K562 (cell line): ENCODE data around the gene PRMT5. TPM values are rescaled to one million over a fixed set of nuclear protein-coding genes. Genes with fewer than 3 reads are reported as not detected.

Experiments used
- ARID2 ChIP-seq: fragments of 450-650 bp; IDR thresholded peaks from 2 replicates; pipeline ENCODE4 v1.6.1; 2017; ENCODE audit warnings: antibody characterized with exemption, mild to moderate bottlenecking
- CBFA2T2 ChIP-seq: fragments of 450-650 bp; conservative IDR thresholded peaks from 2 replicates; pipeline ENCODE4 v1.6.1; 2017; ENCODE audit warnings: mild to moderate bottlenecking
- CREM ChIP-seq: IDR thresholded peaks from 2 replicates; pipeline ENCODE4 v1.6.1; 2014; ENCODE audit warnings: antibody characterized with exemption, low read depth
- CTBP1 ChIP-seq: fragments of 450-650 bp; IDR thresholded peaks from 2 replicates; pipeline ENCODE4 v1.6.1; 2016; ENCODE audit warnings: borderline replicate concordance
- DACH1 ChIP-seq: fragments of 450-650 bp; IDR thresholded peaks from 2 replicates; pipeline ENCODE4 v1.6.1; 2018; ENCODE audit not compliant: partially characterized antibody
- FUS ChIP-seq: fragments of 200-400 bp; formaldehyde crosslinking; optimal IDR thresholded peaks from 2 replicates; pipeline ENCODE3; 2017; ENCODE audit warnings: low read depth, low read length
- HDAC1 ChIP-seq, 2 experiments: fragments of 450-650 bp; IDR thresholded peaks; 2 replicates each; pipeline ENCODE4 v1.6.1; 2016 to 2017; ENCODE audit warnings: inconsistent platforms in 1 of 2, mild to moderate bottlenecking in 1 of 2, moderate library complexity in 1 of 2
- HMG20B ChIP-seq: fragments of 250-450 bp; sonication (Bioruptor Pico); IDR thresholded peaks from 2 replicates; pipeline ENCODE4 v1.5.0; 2021; ENCODE audit warnings: mild to moderate bottlenecking
- KLF1 ChIP-seq: fragments of 450-650 bp; IDR thresholded peaks from 2 replicates; pipeline ENCODE4 v1.6.1; 2016; ENCODE audit warnings: missing genetic modification characterization, missing compliant biosample characterization
- KLF16 ChIP-seq: IDR thresholded peaks from 2 replicates; pipeline ENCODE4 v1.6.1; 2016; ENCODE audit warnings: antibody characterized with exemption
- MTF1 ChIP-seq: fragments of 250-450 bp; sonication (Bioruptor Pico); IDR thresholded peaks from 2 replicates; pipeline ENCODE4 v1.9.0; 2021; ENCODE audit warnings: moderate library complexity, mild to moderate bottlenecking, inconsistent platforms, borderline replicate concordance
- NEUROD1 ChIP-seq: fragments of 150-350 bp; IDR thresholded peaks from 2 replicates; pipeline ENCODE4 v1.6.1; 2014; ENCODE audit warnings: borderline replicate concordance, low read length, low read depth; ENCODE audit not compliant: partially characterized antibody
- OTX1 ChIP-seq: fragments of 450-650 bp; formaldehyde crosslinking; IDR thresholded peaks from 2 replicates; pipeline ENCODE4 v1.4.0; 2022; ENCODE audit warnings: mild to moderate bottlenecking
- PYGO2 ChIP-seq: fragments of 450-650 bp; IDR thresholded peaks from 2 replicates; pipeline ENCODE4 v1.6.1; 2016; ENCODE audit warnings: mild to moderate bottlenecking, missing genetic modification characterization, moderate library complexity, missing compliant biosample characterization
- RCOR1 ChIP-seq, 2 experiments: IDR thresholded peaks; 2 replicates each; pipeline ENCODE4 v1.6.1; 2012; ENCODE audit warnings: low read depth in 2 of 2, low read length in 2 of 2, borderline replicate concordance in 1 of 2, improper control_type of control experiment in 1 of 2
- SAP30 ChIP-seq: fragments of 200-600 bp; sonication (generic); IDR thresholded peaks from 2 replicates; pipeline ENCODE4 v1.6.1; 2012; ENCODE audit warnings: borderline replicate concordance, low read depth, mild to moderate bottlenecking, moderate library complexity, low read length, control low read depth, inconsistent platforms; ENCODE audit not compliant: insufficient read depth, poor library complexity, severe bottlenecking
- SMARCA4 ChIP-seq: fragments of 450-650 bp; IDR thresholded peaks from 2 replicates; pipeline ENCODE4 v1.6.1; 2016
- SMC3 ChIP-seq: conservative IDR thresholded peaks from 2 replicates; pipeline ENCODE4 v1.6.1; 2011; ENCODE audit warnings: low read depth, low read length, improper control_type of control experiment; ENCODE audit not compliant: insufficient read depth
- TAL1 ChIP-seq: fragments of 450-650 bp; IDR thresholded peaks from 2 replicates; pipeline ENCODE4 v1.6.1; 2016; ENCODE audit warnings: mild to moderate bottlenecking
- TCF3 ChIP-seq: sonication (generic); formaldehyde crosslinking; IDR thresholded peaks from 2 replicates; pipeline ENCODE4 v1.4.0; 2020; ENCODE audit warnings: mild to moderate bottlenecking, missing genetic modification reagents
- ZBTB8A ChIP-seq: fragments of 450-650 bp; IDR thresholded peaks from 2 replicates; pipeline ENCODE4 v1.6.1; 2018; ENCODE audit warnings: mild to moderate bottlenecking, moderate library complexity; ENCODE audit not compliant: partially characterized antibody
- ZNF23 ChIP-seq: fragments of 250-450 bp; sonication (Bioruptor Pico); IDR thresholded peaks from 2 replicates; pipeline ENCODE4 v1.4.0; 2020; ENCODE audit warnings: mild to moderate bottlenecking
- ZNF764 ChIP-seq: fragments of 250-450 bp; sonication (Bioruptor Pico); IDR thresholded peaks from 2 replicates; pipeline ENCODE4 v1.4.0; 2020; ENCODE audit warnings: low read depth, mild to moderate bottlenecking, moderate library complexity
- ZNF77 ChIP-seq: fragments of 250-450 bp; sonication (Bioruptor Pico); IDR thresholded peaks from 2 replicates; pipeline ENCODE4 v1.5.0; 2020
- polyA plus RNA-seq, 8 experiments: library from polyadenylated mRNA; depleted of rRNA in 4 of 8; stranded (reverse) in 5 of 8; unstranded in 3 of 8; fragments of >200 nt; fragmentation: Nextera tagmentation in 2 of 8; fragmentation: Illumina TruSeq in 1 of 8; extraction: Ambion mirVana in 2 of 8; extraction: Trizol in 1 of 8; gene quantifications; 2 replicates each; pipeline versions ENCODE4 v1.2.1 to v1.2.3, GENCODE V29; 2011 to 2014; ENCODE audit warnings: inconsistent platforms in 1 of 8, missing spikeins in 1 of 8
- total RNA-seq, 7 experiments: library from RNA; depleted of rRNA in 6 of 7; stranded (reverse); fragments of >200 nt in 6 of 7; fragmentation: Illumina TruSeq in 2 of 7; extraction: Trizol in 2 of 7; gene quantifications; 2 replicates each; pipeline versions ENCODE4 v1.2.1 to v1.2.3, GENCODE V29; 2011 to 2021; ENCODE audit warnings: low replicate concordance in 1 of 7
- TF ChIP-seq, protein P1 (sequence below): fragments of 450-650 bp; IDR thresholded peaks from 2 replicates; pipeline ENCODE4 v1.6.1; 2018; ENCODE audit warnings: mild to moderate bottlenecking, low read depth; ENCODE audit not compliant: partially characterized antibody
- TF ChIP-seq, protein P2 (sequence below): sonication (generic); formaldehyde crosslinking; IDR thresholded peaks from 2 replicates; pipeline ENCODE4 v1.5.0; 2020; ENCODE audit warnings: missing genetic modification reagents
- TF ChIP-seq, protein P3 (sequence below): fragments of 250-450 bp; sonication (Bioruptor Pico); IDR thresholded peaks from 2 replicates; pipeline ENCODE4 v1.8.0; 2022; ENCODE audit warnings: moderate library complexity, mild to moderate bottlenecking, inconsistent platforms

Gene PRMT5
- total and polyA plus RNA-seq, 9 of the 15 experiments (the other 6 are each of a cell fraction or from before 2014, with no cell fraction given) = 114 to 552 (median 222) TPM

DNA sequence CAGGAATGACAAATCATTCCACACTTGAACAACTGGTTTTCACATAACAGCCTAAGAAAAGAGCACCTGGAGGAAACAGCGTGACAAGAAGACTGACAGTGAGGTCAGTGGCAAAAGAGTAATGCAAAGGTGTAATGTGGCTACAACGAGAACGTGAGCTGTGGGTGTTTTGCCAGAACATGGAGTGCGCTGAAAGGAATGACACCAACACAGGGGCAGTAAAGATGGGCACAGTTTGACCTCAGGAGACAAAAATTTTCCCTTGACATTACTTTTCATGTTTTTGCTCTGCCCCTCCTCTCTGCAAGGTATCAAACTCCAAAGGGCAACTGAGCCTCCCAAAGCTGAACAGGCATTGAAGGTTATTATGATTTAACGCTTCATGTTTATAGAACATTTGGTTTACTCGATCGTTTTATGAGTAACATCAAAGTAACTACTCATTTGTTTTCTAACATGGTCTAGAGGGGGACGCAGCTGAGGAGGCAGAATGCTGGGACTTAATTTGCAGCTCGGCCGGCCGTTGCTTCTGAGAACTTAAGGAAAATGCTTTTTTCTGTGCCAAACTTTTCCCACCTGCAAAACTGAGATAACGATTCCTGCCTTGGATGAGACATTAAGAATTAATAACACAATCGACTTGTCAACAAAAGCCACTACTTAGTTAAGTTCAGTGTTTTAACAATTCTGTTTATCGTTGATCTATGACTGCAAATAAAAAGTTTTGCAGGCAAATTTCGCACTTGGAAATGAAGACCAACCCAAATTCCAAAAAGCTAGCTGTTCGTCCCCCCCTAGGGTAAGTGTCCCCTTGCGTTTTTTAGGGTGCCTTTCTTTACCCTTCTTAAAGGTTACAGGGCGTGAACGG lies 26.8 kb upstream of the PRMT5 start (continued):
- TF ChIP-seq TAL1 (peak; percentile 22; the same call in 1 of the 2 replicates), HDAC1 (IDR thresholded peaks at IDR 0.05) (peak in 1 of 2 experiments; percentile 23; a peak in 1 of 4 replicates), FUS (no peak), SMC3 (no peak), OTX1 (CRISPR knock-in tag) (no peak), MTF1 (CRISPR knock-in tag) (no peak), ZNF764 (CRISPR knock-in tag) (no peak), DACH1 (peak; percentile 41), NEUROD1 (peak; percentile 15), PYGO2 (tag) (no peak), ARID2 (no peak), RCOR1 (IDR thresholded peaks at IDR 0.05; ENCODE audit: borderline replicate concordance in 1 of 2, low read depth in 2 of 2, low read length in 2 of 2) (no peak), CREM (no peak), SAP30 (no peak), CBFA2T2 (no peak), ZNF77 (CRISPR knock-in tag) (no peak), KLF1 (tag) (no peak), HMG20B (CRISPR knock-in tag) (no peak), SMARCA4 (0 out of 2 replicates have a peak, but pooled peaks have one; percentile 14), ZNF23 (CRISPR knock-in tag) (no peak), CTBP1 (0 out of 2 replicates have a peak, but pooled peaks have one; percentile 10), TCF3 (CRISPR knock-in tag) (peak; percentile 23; the same call in 1 of the 2 replicates), KLF16 (no peak), ZBTB8A (no peak)
- TF ChIP-seq, protein P1, sequence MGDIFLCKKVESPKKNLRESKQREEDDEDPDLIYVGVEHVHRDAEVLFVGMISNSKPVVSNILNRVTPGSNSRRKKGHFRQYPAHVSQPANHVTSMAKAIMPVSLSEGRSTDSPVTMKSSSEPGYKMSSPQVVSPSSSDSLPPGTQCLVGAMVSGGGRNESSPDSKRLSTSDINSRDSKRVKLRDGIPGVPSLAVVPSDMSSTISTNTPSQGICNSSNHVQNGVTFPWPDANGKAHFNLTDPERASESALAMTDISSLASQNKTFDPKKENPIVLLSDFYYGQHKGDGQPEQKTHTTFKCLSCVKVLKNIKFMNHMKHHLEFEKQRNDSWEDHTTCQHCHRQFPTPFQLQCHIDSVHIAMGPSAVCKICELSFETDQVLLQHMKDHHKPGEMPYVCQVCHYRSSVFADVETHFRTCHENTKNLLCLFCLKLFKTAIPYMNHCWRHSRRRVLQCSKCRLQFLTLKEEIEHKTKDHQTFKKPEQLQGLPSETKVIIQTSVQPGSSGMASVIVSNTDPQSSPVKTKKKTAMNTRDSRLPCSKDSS = no peak
- TF ChIP-seq, protein P2, sequence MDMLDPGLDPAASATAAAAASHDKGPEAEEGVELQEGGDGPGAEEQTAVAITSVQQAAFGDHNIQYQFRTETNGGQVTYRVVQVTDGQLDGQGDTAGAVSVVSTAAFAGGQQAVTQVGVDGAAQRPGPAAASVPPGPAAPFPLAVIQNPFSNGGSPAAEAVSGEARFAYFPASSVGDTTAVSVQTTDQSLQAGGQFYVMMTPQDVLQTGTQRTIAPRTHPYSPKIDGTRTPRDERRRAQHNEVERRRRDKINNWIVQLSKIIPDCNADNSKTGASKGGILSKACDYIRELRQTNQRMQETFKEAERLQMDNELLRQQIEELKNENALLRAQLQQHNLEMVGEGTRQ (CRISPR knock-in tag) = no peak
- TF ChIP-seq, protein P3, sequence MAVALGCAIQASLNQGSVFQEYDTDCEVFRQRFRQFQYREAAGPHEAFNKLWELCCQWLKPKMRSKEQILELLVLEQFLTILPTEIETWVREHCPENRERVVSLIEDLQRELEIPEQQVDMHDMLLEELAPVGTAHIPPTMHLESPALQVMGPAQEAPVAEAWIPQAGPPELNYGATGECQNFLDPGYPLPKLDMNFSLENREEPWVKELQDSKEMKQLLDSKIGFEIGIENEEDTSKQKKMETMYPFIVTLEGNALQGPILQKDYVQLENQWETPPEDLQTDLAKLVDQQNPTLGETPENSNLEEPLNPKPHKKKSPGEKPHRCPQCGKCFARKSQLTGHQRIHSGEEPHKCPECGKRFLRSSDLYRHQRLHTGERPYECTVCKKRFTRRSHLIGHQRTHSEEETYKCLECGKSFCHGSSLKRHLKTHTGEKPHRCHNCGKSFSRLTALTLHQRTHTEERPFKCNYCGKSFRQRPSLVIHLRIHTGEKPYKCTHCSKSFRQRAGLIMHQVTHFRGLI = no peak
